Pancreas (tissue), 10 donors: ENCODE data around the gene FAM47E. TPM values are rescaled to one million over a fixed set of nuclear protein-coding genes. Genes with fewer than 3 reads are reported as not detected.

Experiments used
- ATAC-seq, 4 donors: fragments of 200-7000 bp; cut with Tn5 transposase; one replicate each; pipeline versions ENCODE4 v1.8.0 to v1.9.1; 2020; ENCODE audit warnings: mild to moderate bottlenecking in 4 of 4, moderate library complexity in 4 of 4
- DNase-seq, 6 donors: peaks; one replicate each; pipeline ENCODE4 v3.0.0-alpha.2; 2020
- FAIRE-seq: peaks from 2 replicates; lab custom pipeline; 2012; peaks lifted over from hg19 to GRCh38; lab: Jason Lieb, UNC
- H3K27ac ChIP-seq, 4 donors: fragments of 200-600 bp; sonication (generic); 1 replicate in 3 of 4; 2 replicates in 1 of 4; pipeline versions ENCODE4 v1.5.0 to v1.8.0; 2020
- H3K27me3 ChIP-seq, 4 donors: fragments of 200-600 bp; one replicate each; pipeline ENCODE4 v1.8.0; 2021
- H3K36me3 ChIP-seq, 3 donors: fragments of 200-600 bp; sonication (generic) in 1 of 3; one replicate each; pipeline versions ENCODE4 v1.5.0 to v1.8.0; 2020 to 2021
- H3K4me1 ChIP-seq, 3 donors: fragments of 200-600 bp; one replicate each; pipeline ENCODE4 v1.8.0; 2021
- H3K4me3 ChIP-seq, 4 donors: fragments of 200-600 bp; sonication (generic) in 2 of 4; one replicate each; pipeline versions ENCODE4 v1.5.0 to v1.8.0; 2020 to 2021
- H3K9me3 ChIP-seq, 4 donors: fragments of 200-600 bp; one replicate each; pipeline ENCODE4 v1.8.0; 2021
- CTCF ChIP-seq, 4 donors: fragments of 200-600 bp; sonication (generic) in 3 of 4; IDR thresholded peaks; one replicate each; pipeline versions ENCODE4 v1.5.0 to v1.8.0; 2021; ENCODE audit warnings: antibody characterized with exemption in 4 of 4
- WGBS, 2 donors: extraction: QIAGEN DNeasy Blood & Tissue Kit; methylation state at CpG; one replicate each; pipeline ENCODE4 v1.1.7; 2013; 5-methylcytosine and 5-hydroxymethylcytosine counted together
- intact Hi-C, 3 donors: fragments of 100-400 bp; cut with DNase I; formaldehyde crosslinking; loops; one replicate each; pipeline versions ENCODE4 v1.11.1 to v1.14.2; 2022
- polyA plus RNA-seq, 2 donors: library from polyadenylated mRNA; stranded (reverse); fragments of 200-250 nt; gene quantifications; one replicate each; pipeline ENCODE4 v1.2.3, GENCODE V29; 2013
- total RNA-seq, 6 donors: library from RNA; stranded (reverse); fragmentation: NEBNext Ultra II Directional in 4 of 6; extraction: Animal tissue kit (Norgen Biotek cat#: 25700) in 4 of 6; gene quantifications; one replicate each; pipeline versions ENCODE4 v1.2.1 to v1.2.4, GENCODE V29; 2021 to 2023
- donor health status: healthy with polysubstance abuse.
- donor health status: DM: no; HTN: no; CAD: no; lungs with moderate emphysema.
- donor health status: DM: no; HTN: no; CAD: no.
- donor health status: control.
- donor health status: control.
- donor health status: Bipolar disorder and iron deficiency.
- donor health status: DM: yes; HTN: yes; CAD: no.
- donor health status: DM: no; HTN: no; CAD: no.
- donor health status: DM: no; HTN: no; CAD: no.
- donor health status: DM: yes; HTN: yes; CAD: no.

Gene FAM47E
- total and polyA plus RNA-seq, 8 donors: 3.6 to 14.8 (median 9.3) TPM

DNA sequence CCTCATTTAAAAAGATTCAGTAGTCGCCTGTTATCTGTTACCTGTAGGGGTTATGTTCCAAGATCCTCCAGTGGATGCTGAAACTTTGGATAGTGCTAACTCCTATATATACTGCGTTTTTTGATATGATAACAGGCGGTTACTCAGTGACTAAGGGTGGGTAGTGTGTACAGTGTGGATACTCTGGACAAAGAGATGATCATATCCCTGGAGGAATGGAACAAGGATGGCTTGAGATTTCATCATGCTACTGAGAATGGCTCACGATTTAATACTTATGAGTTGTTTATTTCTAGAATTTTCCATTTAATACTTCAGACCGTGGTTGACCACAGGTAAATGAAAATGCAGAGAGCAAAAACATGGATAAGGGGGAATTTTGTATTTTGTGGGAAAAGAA lies 21.5 kb downstream of the FAM47E start:
- WGBS, 2 donors: 71 to 88% methylated on average over 5 of the region's 5 CpGs
- H3K4me3 ChIP-seq: no peak overlapping the region
- peaks cover 0 to 4% (median 0%) of the 10 kb centered on the region in 3 donors for H3K4me1 ChIP-seq
- no peak overlapping the region for H3K27ac ChIP-seq
- H3K36me3 ChIP-seq: no peaks in the 10 kb centered on the region
- intact Hi-C loops: no loop called here
- no peak for FAIRE-seq
- DNase-seq: no peak
- H3K9me3 ChIP-seq: no peaks in the 10 kb centered on the region
- H3K27me3 ChIP-seq: no peaks in the 10 kb centered on the region
- no peak for ATAC-seq
- no peak for TF ChIP-seq CTCF (IDR thresholded peaks at IDR 0.05)

GRCh38 chr4:76275486-76276124 lies 24.1 kb downstream of the FAM47E start:
- Histone ChIP-seq H3K9me3 (no peaks in the 10 kb centered on the region), H3K27me3 (no peaks in the 10 kb centered on the region), H3K36me3 (no peaks in the 10 kb centered on the region), H3K27ac (no peak overlapping the region), H3K4me3 (no peak overlapping the region), H3K4me1 (peaks cover 0 to 14% (median 4%) of the 10 kb centered on the region in 3 donors)
- intact Hi-C loops: no loop called here
- no peak for DNase-seq
- 64 to 70% methylated on average over 3 of the region's 3 CpGs for WGBS, 2 donors
- no peak for FAIRE-seq
- TF ChIP-seq CTCF (IDR thresholded peaks at IDR 0.05): no peak
- peak in 2 of 4 donors; percentile 39 to 50 for ATAC-seq

DNA sequence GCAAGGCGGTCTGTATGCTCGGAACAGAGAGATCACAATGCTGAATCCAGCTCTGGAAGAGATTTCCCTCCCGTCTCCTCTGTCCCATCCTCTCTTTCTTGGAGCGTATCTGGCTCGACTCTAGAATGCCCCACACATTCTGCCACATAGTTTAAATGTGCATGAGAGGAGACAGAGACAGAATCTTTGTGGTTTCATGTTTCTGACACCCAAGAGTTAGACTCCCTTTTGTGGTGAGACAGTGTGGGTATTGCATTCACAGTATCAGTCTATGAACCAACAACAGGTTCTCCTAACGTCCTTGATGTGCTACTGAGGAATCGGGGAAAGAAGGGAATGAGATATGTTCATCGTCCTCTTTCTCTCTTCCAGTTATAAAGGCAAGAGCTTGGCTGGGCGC lies 25.3 kb downstream of the FAM47E start:
- TF ChIP-seq CTCF (IDR thresholded peaks at IDR 0.05): no peak
- DNase-seq (no peak), ATAC-seq (no peak), FAIRE-seq (no peak)
- Histone ChIP-seq H3K36me3 (no peaks in the 10 kb centered on the region), H3K27me3 (no peaks in the 10 kb centered on the region), H3K4me3 (no peak overlapping the region), H3K9me3 (no peaks in the 10 kb centered on the region), H3K4me1 (peaks cover 4 to 23% (median 4%) of the 10 kb centered on the region in 3 donors), H3K27ac (no peak overlapping the region)
- intact Hi-C loops: no loop called here
- WGBS, 2 donors: 92 to 94% methylated on average over 9 of the region's 9 CpGs

GRCh38 chr4:76277667-76278066 lies 26.1 kb downstream of the FAM47E start:
- peaks cover 4 to 23% (median 4%) of the 10 kb centered on the region in 3 donors for H3K4me1 ChIP-seq
- FAIRE-seq: no peak
- DNase-seq: no peak
- no peak for TF ChIP-seq CTCF (IDR thresholded peaks at IDR 0.05)
- H3K36me3 ChIP-seq: no peaks in the 10 kb centered on the region
- 84 to 92% methylated on average over 1 of the region's 1 CpG for WGBS, 2 donors
- no peak overlapping the region for H3K27ac ChIP-seq
- H3K27me3 ChIP-seq: no peaks in the 10 kb centered on the region
- H3K9me3 ChIP-seq: no peaks in the 10 kb centered on the region
- no peak overlapping the region for H3K4me3 ChIP-seq
- peak in 2 of 4 donors; percentile 10 to 36 for ATAC-seq
- intact Hi-C loops: no loop called here

DNA sequence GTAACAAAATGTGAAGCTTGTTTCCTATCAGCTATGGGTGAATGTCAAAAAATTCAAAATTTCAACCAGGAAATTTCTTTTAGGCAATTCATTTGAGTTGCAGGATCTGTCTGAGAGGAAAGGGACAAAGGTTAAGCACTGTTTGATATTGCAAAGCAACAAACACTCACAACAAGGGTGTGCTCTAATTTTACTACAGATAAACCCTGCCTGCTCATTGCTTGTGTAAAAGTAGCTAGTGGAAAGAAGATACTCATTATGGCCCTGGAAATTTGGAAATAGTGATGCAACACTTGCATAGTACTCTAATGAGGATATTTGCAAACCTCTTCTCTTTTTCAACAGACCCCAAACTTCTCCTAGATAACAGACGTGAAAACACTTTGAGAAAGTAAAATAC lies 27.1 kb downstream of the FAM47E start:
- Histone ChIP-seq H3K9me3 (no peaks in the 10 kb centered on the region), H3K27me3 (no peaks in the 10 kb centered on the region), H3K4me1 (peaks cover 4 to 23% (median 4%) of the 10 kb centered on the region in 3 donors), H3K27ac (peak overlapping the region in 1 of 4 donors; percentile 28), H3K4me3 (no peak overlapping the region), H3K36me3 (no peaks in the 10 kb centered on the region)
- WGBS, 2 donors: 67 to 83% methylated on average over 1 of the region's 1 CpG
- no peak for FAIRE-seq
- DNase-seq: no peak
- no peak for TF ChIP-seq CTCF (IDR thresholded peaks at IDR 0.05)
- peak in 3 of 4 donors; percentile 33 to 37 (median 36) for ATAC-seq
- intact Hi-C loops: no loop called here
